ENCODE measurements around the gene WDR38. TPM values are rescaled to one million over a fixed set of nuclear protein-coding genes. Genes with fewer than 3 reads are reported as not detected.
A peak's percentile ranks its signal among the peaks of the same experiment; 100 is the strongest.

Gene WDR38
- total RNA-seq, 5 donors from 2014 or later (not counting 1 experiment from before 2014, with no cell fraction given): not detected

- Mint-ChIP-seq H3K4me3 (no peak overlapping the region), H3K9me3 (no peaks in the 10 kb centered on the region), H3K36me3 (no peaks in the 10 kb centered on the region), H3K27ac (no peak overlapping the region), H3K27me3 (peaks cover 6 to 10% of the 10 kb centered on the region in 2 donors), H3K4me1 (peaks cover 6 to 17% (median 11%) of the 10 kb centered on the region in 3 donors)
- ChIA-PET POLR2A (interaction anchor here in 1 of 2 donors (0.6 kb wide), 1 partner anchor 22 kb away, joined by 3 read pairs; no protein-coding TSS in a partner anchor), CTCF (no interaction called here)
- H3K36me3 ChIP-seq (ENCODE audit: control insufficient read depth in 2 of 2, extremely low read depth in 1 of 2, insufficient read depth in 1 of 2, low read length in 1 of 2): no peaks in the 10 kb centered on the region
- DNase-seq (no peak), ATAC-seq (replicated peaks in 1 of 4) (no peak)
- H3K4me1 ChIP-seq (ENCODE audit: control insufficient read depth in 1 of 2, extremely low read depth in 1 of 2, insufficient read depth in 2 of 2, low read length in 2 of 2): peaks cover 0 to 20% of the 10 kb centered on the region in 2 experiments
- no peak overlapping the region for H3K27ac ChIP-seq (ENCODE audit: low read length)
- no peaks in the 10 kb centered on the region for H3K9me3 ChIP-seq
- H3K27me3 ChIP-seq (replicated peaks in 1 of 2; ENCODE audit: control insufficient read depth in 2 of 2, extremely low read depth in 1 of 2, insufficient read depth in 2 of 2, low read length in 1 of 2): peaks cover 0 to 19% of the 10 kb centered on the region in 2 experiments
- WGBS (ENCODE audit: insufficient coverage): 97% methylated on average over 6 of the region's 10 CpGs
- H3K4me3 ChIP-seq (ENCODE audit: control insufficient read depth in 1 of 2, extremely low read depth in 1 of 2, low read length in 1 of 2): no peak overlapping the region
Observed at GRCh38 chr9:124849801-124850200, 3.5 kb upstream of the WDR38 start.

DNA sequence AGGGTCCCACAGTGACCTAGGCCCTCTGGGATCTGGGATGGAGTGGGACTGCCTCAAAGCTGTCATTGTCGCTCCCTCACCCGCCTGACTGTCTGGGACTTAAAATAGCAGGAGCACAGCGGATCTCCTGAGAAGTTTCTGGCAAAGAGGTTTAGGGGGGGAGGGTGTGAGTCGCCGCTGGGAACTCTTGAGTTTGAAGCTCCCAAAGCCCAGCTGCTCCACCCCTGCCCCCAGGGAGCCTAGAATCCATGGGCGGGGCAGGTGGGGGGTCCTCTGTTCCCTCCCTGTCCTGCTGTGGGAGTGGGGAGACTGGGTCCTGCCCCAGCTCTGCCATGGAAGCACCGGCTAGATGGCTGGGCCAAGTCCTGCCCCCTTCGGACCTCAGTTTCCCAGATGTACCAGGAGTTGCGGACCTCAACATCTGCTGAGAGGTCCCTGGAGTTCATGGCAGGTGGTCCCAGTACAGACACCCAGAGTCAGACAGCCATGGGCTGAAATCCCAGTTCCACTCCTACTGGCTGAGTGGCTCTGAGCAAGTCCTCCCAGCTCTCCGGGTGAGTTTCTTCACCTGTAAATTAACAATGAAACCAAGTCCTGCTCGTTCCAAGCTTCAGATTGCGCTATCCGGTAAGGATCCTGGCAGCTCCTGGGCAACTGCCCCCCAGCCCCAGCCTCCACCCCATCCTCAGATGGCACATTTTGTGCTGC, 985 bp upstream of the WDR38 start:
- no peak for ATAC-seq (replicated peaks in 1 of 4)
- H3K4me3 ChIP-seq (ENCODE audit: control insufficient read depth in 1 of 2, extremely low read depth in 1 of 2, low read length in 1 of 2): peak overlapping the region in 1 of 2 donors; percentile 32
- ChIA-PET CTCF (interaction anchor here (0.5 to 2.7 kb wide), 11 partner anchors 9 to 307 kb away, joined by 3 to 14 read pairs (median 3); partner anchors contain the start of gene ARPC5L (in 1 of the 2)), POLR2A (no interaction called here)
- Mint-ChIP-seq H3K4me3 (peak overlapping the region in 2 of 3 donors; percentile 62 to 66), H3K9me3 (no peaks in the 10 kb centered on the region), H3K36me3 (no peaks in the 10 kb centered on the region), H3K27ac (peak overlapping the region in 1 of 2 donors; percentile 16), H3K4me1 (peaks cover 6 to 17% (median 11%) of the 10 kb centered on the region in 3 donors), H3K27me3 (peaks cover 6 to 9% of the 10 kb centered on the region in 2 donors)
- peaks cover 0 to 20% of the 10 kb centered on the region in 2 experiments for H3K4me1 ChIP-seq (ENCODE audit: control insufficient read depth in 1 of 2, extremely low read depth in 1 of 2, insufficient read depth in 2 of 2, low read length in 2 of 2)
- H3K27ac ChIP-seq (ENCODE audit: low read length): no peak overlapping the region
- DNase-seq: no peak
- H3K27me3 ChIP-seq (replicated peaks in 1 of 2; ENCODE audit: control insufficient read depth in 2 of 2, extremely low read depth in 1 of 2, insufficient read depth in 2 of 2, low read length in 1 of 2): peaks cover 0 to 19% of the 10 kb centered on the region in 2 experiments
- H3K9me3 ChIP-seq: no peaks in the 10 kb centered on the region
- WGBS (ENCODE audit: insufficient coverage): 83% methylated on average over 6 of the region's 13 CpGs
- H3K36me3 ChIP-seq (ENCODE audit: control insufficient read depth in 2 of 2, extremely low read depth in 1 of 2, insufficient read depth in 1 of 2, low read length in 1 of 2): peaks cover 0 to 7% of the 10 kb centered on the region in 2 donors

GRCh38 chr9:124853605-124854143, 414 bp downstream of the WDR38 start:
- peaks cover 11% of the 10 kb centered on the region for H3K36me3 Mint-ChIP-seq
- Histone ChIP-seq H3K9me3 (no peaks in the 10 kb centered on the region), H3K4me3 (ENCODE audit: control insufficient read depth in 1 of 2, extremely low read depth in 1 of 2, low read length in 1 of 2) (no peak overlapping the region), H3K36me3 (ENCODE audit: control insufficient read depth in 2 of 2, extremely low read depth in 1 of 2, insufficient read depth in 1 of 2, low read length in 1 of 2) (peaks cover 4 to 16% of the 10 kb centered on the region in 2 donors), H3K27ac (ENCODE audit: low read length) (peak overlapping the region; percentile 69), H3K4me1 (ENCODE audit: control insufficient read depth in 1 of 2, extremely low read depth in 1 of 2, insufficient read depth in 2 of 2, low read length in 2 of 2) (peaks cover 0 to 23% of the 10 kb centered on the region in 2 experiments), H3K27me3 (replicated peaks in 1 of 2; ENCODE audit: control insufficient read depth in 2 of 2, extremely low read depth in 1 of 2, insufficient read depth in 2 of 2, low read length in 1 of 2) (peaks cover 0 to 12% of the 10 kb centered on the region in 2 experiments)
- H3K27ac Mint-ChIP-seq: peak overlapping the region in 1 of 2 donors; percentile 45
- POLR2A ChIA-PET: interaction anchor here in 1 of 2 donors (0.6 kb wide), 1 partner anchor 32 kb away, joined by 3 read pairs; no protein-coding TSS in a partner anchor
- H3K9me3 Mint-ChIP-seq: no peaks in the 10 kb centered on the region
- peaks cover 4 to 5% of the 10 kb centered on the region in 2 donors for H3K27me3 Mint-ChIP-seq
- DNase-seq (peak in 2 of 35 experiments; percentile 15 to 32), ATAC-seq (replicated peaks in 1 of 4) (peak in 3 of 4 experiments; percentile 8 to 13 (median 8))
- peaks cover 6 to 20% (median 13%) of the 10 kb centered on the region in 3 donors for H3K4me1 Mint-ChIP-seq
- H3K4me3 Mint-ChIP-seq: peak overlapping the region in 2 of 3 donors; percentile 62 to 66
- CTCF ChIA-PET: interaction anchor here (0.5 to 2.7 kb wide), 9 partner anchors 7 to 85 kb away, joined by 3 to 14 read pairs (median 7); partner anchors contain the start of genes ARPC5L (in 1 of the 2) and OLFML2A (in 1 of the 2)
- WGBS (ENCODE audit: insufficient coverage): 74% methylated on average over 7 of the region's 11 CpGs

- peaks cover 0 to 11% of the 10 kb centered on the region in 2 experiments for H3K27me3 ChIP-seq (replicated peaks in 1 of 2; ENCODE audit: control insufficient read depth in 2 of 2, extremely low read depth in 1 of 2, insufficient read depth in 2 of 2, low read length in 1 of 2)
- H3K36me3 ChIP-seq (ENCODE audit: control insufficient read depth in 2 of 2, extremely low read depth in 1 of 2, insufficient read depth in 1 of 2, low read length in 1 of 2): peaks cover 4 to 21% of the 10 kb centered on the region in 2 donors
- Mint-ChIP-seq H3K4me1 (peaks cover 6 to 21% (median 16%) of the 10 kb centered on the region in 3 donors), H3K27ac (peak overlapping the region in 1 of 2 donors; percentile 45), H3K4me3 (no peak overlapping the region), H3K36me3 (peaks cover 16% of the 10 kb centered on the region), H3K27me3 (peaks cover 4 to 5% of the 10 kb centered on the region in 2 donors), H3K9me3 (no peaks in the 10 kb centered on the region)
- no peaks in the 10 kb centered on the region for H3K9me3 ChIP-seq
- WGBS (ENCODE audit: insufficient coverage): 88% methylated on average over 3 of the region's 8 CpGs
- ATAC-seq (replicated peaks in 1 of 4) (no peak), DNase-seq (no peak)
- peaks cover 0 to 27% of the 10 kb centered on the region in 2 experiments for H3K4me1 ChIP-seq (ENCODE audit: control insufficient read depth in 1 of 2, extremely low read depth in 1 of 2, insufficient read depth in 2 of 2, low read length in 2 of 2)
- POLR2A ChIA-PET: no interaction called here
- CTCF ChIA-PET: interaction anchor here (0.5 to 2.7 kb wide), 5 partner anchors 8 to 80 kb away, joined by 3 to 14 read pairs (median 7); partner anchors contain the start of genes ARPC5L (in 1 of the 2) and OLFML2A (in 1 of the 2)
- H3K27ac ChIP-seq (ENCODE audit: low read length): peak overlapping the region; percentile 69
- no peak overlapping the region for H3K4me3 ChIP-seq (ENCODE audit: control insufficient read depth in 1 of 2, extremely low read depth in 1 of 2, low read length in 1 of 2)
Observed at GRCh38 chr9:124854161-124854560, 901 bp downstream of the WDR38 start.

DNA sequence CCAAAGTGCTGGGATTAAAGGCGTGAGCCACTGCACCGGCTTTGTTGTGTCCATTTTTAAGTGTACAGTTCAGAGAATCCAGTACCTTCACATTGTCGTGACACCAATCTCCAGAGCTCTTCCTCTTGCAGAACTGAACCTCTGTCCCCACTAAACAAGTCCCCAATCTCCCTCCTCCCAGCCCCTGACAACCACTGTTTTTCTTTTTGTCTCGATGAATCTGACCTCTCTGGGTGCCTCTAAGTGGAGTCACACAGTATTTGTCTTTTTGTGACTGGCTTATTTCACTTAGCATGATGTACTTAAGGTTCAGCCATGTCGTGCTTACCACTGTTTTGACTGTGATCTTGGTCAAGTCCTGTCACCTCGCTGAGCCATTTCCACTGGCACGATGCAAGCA, 1.6 kb downstream of the WDR38 start:
- ChIA-PET CTCF (interaction anchor here (0.6 kb wide), 2 partner anchors 301 to 351 kb away, joined by 3 read pairs; no protein-coding TSS in a partner anchor), POLR2A (no interaction called here)
- DNase-seq (no peak), ATAC-seq (replicated peaks in 1 of 4) (no peak)
- no peaks in the 10 kb centered on the region for H3K9me3 ChIP-seq
- 87% methylated on average over 4 of the region's 7 CpGs for whole genome bisulfite sequencing (ENCODE audit: insufficient coverage)
- H3K36me3 ChIP-seq (ENCODE audit: control insufficient read depth in 2 of 2, extremely low read depth in 1 of 2, insufficient read depth in 1 of 2, low read length in 1 of 2): peaks cover 4 to 28% of the 10 kb centered on the region in 2 donors
- H3K27me3 ChIP-seq (replicated peaks in 1 of 2; ENCODE audit: control insufficient read depth in 2 of 2, extremely low read depth in 1 of 2, insufficient read depth in 2 of 2, low read length in 1 of 2): peaks cover 0 to 11% of the 10 kb centered on the region in 2 experiments
- peaks cover 21% of the 10 kb centered on the region for H3K36me3 Mint-ChIP-seq
- peak overlapping the region; percentile 11 to 29 for H3K27ac Mint-ChIP-seq
- H3K27me3 Mint-ChIP-seq: peaks cover 3% of the 10 kb centered on the region in 2 donors
- no peaks in the 10 kb centered on the region for H3K9me3 Mint-ChIP-seq
- peaks cover 0 to 34% of the 10 kb centered on the region in 2 experiments for H3K4me1 ChIP-seq (ENCODE audit: control insufficient read depth in 1 of 2, extremely low read depth in 1 of 2, insufficient read depth in 2 of 2, low read length in 2 of 2)
- H3K4me3 ChIP-seq (ENCODE audit: control insufficient read depth in 1 of 2, extremely low read depth in 1 of 2, low read length in 1 of 2): no peak overlapping the region
- H3K4me1 Mint-ChIP-seq: peaks cover 7 to 28% (median 21%) of the 10 kb centered on the region in 3 donors
- no peak overlapping the region for H3K4me3 Mint-ChIP-seq
- H3K27ac ChIP-seq (ENCODE audit: low read length): no peak overlapping the region

GRCh38 chr9:124855566-124855943, 2.3 kb downstream of the WDR38 start:
- POLR2A ChIA-PET: no interaction called here
- 84% methylated on average over 17 of the region's 18 CpGs for WGBS (ENCODE audit: insufficient coverage)
- no peaks in the 10 kb centered on the region for H3K27me3 Mint-ChIP-seq
- CTCF ChIA-PET: no interaction called here
- Histone ChIP-seq H3K27me3 (replicated peaks in 1 of 2; ENCODE audit: control insufficient read depth in 2 of 2, extremely low read depth in 1 of 2, insufficient read depth in 2 of 2, low read length in 1 of 2) (peaks cover 0 to 8% of the 10 kb centered on the region in 2 experiments), H3K27ac (ENCODE audit: low read length) (no peak overlapping the region), H3K36me3 (ENCODE audit: control insufficient read depth in 2 of 2, extremely low read depth in 1 of 2, insufficient read depth in 1 of 2, low read length in 1 of 2) (peaks cover 8 to 35% of the 10 kb centered on the region in 2 donors), H3K4me3 (ENCODE audit: control insufficient read depth in 1 of 2, extremely low read depth in 1 of 2, low read length in 1 of 2) (no peak overlapping the region), H3K9me3 (no peaks in the 10 kb centered on the region), H3K4me1 (ENCODE audit: control insufficient read depth in 1 of 2, extremely low read depth in 1 of 2, insufficient read depth in 2 of 2, low read length in 2 of 2) (peaks cover 4 to 41% of the 10 kb centered on the region in 2 experiments)
- H3K36me3 Mint-ChIP-seq: peaks cover 28% of the 10 kb centered on the region
- no peak for DNase-seq
- H3K9me3 Mint-ChIP-seq: no peaks in the 10 kb centered on the region
- no peak for ATAC-seq (replicated peaks in 1 of 4)
- no peak overlapping the region for H3K4me3 Mint-ChIP-seq
- peaks cover 15 to 35% (median 28%) of the 10 kb centered on the region in 3 donors for H3K4me1 Mint-ChIP-seq
- no peak overlapping the region for H3K27ac Mint-ChIP-seq

Data from T-cell (primary cell).